Stimulated activated CD8-positive, alpha-beta memory T cell treated with anti-CD3 and anti-CD28 coated beads, Interleukin-4, amount 100 ng/mL, for 24 hours (primary cell): Measurements from ENCODE around the gene ERF.
A peak's percentile ranks its signal among the peaks of the same experiment; 100 is the strongest.

Experiments
- DNase-seq: peaks from one replicate; pipeline ENCODE4 v3.0.0-alpha.2; 2020; ENCODE audit warnings: low read depth

ERF gene

DNA sequence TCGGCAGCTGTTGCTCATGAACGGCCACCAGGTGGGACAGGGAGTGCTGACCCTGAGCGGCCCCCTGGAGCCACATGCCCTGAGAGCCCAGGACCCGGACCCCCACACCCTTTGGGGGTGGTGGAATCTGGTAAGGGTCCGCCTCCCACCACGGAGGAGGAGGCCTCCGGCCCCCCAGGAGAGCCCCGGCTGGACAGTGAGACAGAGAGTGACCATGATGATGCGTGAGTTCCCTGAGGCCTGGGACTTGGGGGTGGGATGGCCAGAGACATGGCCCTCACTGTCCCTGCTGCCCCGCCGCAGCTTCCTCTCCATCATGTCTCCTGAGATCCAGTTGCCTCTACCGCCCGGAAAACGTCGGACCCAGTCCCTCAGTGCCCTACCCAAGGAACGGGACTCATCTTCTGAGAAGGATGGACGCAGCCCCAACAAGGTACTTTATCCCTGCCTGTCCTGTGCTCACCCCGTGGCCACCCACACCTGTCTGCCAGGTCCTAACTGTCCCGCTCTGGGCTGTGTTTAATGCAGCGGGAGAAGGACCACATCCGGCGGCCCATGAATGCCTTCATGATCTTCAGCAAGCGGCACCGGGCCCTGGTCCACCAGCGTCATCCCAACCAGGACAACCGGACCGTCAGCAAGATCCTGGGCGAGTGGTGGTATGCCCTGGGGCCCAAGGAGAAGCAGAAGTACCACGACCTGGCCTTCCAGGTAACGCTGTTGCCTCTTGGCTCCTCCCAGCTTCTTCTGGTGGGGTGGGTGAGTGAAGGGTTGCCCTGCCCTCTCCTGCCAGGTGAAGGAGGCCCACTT lies 32.3 kb upstream of the ERF start:
- DNase-seq: no peak

- no peak for DNase-seq
Measured at GRCh38 chr19:42286349-42287016, 31.6 kb upstream of the ERF start.

GRCh38 chr19:42285988-42286348 lies 31.0 kb upstream of the ERF start:
- DNase-seq: no peak

GRCh38 chr19:42285541-42285941 lies 30.6 kb upstream of the ERF start:
- no peak for DNase-seq

DNA sequence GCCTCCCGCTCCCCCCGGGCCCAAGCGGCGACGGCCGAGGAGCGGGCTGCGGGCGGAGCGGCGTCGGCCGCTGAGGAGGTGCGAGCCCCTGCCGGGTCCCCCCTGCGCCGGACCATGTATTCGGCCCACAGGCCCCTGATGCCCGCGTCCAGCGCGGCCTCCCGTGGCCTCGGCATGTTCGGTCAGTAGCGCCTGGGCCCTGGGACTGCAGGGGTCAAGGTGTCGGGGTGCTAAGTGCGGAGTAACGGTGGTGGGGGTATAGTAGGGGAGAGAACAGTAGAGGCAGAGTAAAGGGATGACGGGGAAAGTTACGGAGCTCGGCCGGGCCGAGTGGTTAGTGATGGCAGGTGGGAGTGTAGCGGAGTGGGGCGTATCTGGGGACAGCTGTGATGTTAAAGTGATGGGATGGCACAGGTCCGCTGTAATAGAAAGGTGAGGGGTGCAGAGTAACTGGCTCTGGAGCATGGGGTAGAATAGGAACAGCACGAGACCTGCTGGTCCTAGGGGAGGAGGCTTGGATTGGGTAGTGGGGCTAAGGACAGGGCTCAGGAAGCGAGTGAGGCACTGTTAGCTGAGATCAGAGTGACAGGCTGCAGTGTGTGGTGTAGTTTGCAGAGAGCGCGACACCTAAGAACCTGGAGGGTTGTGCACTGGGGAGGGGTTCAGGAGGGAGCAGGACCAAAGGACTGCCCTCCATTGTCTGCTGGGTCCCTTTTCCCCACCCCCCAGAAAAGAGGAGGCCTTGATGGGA lies 29.8 kb upstream of the ERF start:
- no peak for DNase-seq

DNA sequence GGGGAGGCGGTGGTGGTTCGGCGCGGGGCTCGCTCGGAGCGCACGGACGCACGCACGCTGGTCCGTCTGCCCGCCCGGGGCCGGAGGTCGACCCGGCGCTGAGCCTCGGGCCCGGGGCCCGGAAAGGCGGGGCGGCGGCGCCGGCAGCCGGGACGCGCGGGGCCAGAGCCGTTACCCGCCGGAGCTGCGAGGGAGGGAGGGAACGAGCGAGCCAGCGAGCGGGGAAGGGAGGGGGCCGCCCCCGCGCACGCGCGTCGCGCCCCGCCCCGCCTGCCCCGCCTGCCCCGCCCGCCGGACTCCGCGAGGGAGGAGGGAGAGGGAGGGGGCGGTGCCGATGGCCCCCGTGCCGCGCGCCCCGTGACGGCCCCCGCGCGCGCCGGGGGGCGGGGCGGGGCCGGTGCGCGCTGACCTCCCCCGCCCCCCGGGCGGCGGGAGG lies 29.2 kb upstream of the ERF start:
- peak; percentile 57 for DNase-seq

DNA sequence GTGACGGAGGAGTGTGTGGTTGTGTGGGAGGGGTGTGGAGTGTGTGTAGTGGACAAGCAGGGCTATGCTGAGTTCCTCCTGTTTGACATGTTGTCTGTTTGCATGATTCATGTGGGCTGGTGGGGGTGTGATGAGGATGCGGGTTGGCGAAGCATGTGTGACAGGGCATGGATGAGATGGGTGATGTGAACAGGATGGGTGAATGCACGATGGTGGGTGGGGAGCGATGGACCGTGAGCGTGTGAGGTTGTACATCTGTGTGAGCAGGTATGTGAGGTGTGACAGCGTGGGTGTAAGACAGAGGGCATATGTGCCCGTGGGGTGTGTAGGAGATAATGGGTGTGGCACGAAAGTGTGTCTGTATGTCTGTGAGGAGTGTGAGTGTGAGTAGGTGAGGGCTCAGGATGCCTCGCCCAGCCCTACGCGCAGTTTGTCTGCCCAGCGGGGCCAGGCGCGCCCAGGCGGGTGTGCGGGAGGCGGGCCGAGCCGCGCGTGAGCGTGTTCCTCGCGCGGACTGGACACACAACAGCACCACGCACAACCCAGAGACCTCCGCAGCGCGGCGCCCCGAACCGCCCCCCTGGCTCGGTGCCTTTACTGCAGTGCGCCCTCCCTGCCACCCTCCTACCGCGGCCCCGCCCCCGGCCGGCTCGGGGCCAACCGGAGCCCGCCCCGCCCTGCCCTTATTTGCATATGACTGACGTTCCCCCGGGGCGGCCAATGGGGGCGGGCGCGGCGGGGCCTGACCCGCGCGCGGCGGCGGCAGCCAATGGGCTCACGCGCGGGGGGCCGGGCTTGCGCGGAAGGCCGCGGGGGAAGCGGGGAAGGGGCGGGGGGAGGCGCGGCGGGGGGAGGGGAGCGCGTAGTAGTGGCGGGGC lies 28.5 kb upstream of the ERF start:
- DNase-seq: peak; percentile 95

- DNase-seq: no peak
Measured at GRCh38 chr19:42282819-42283187, 27.9 kb upstream of the ERF start.

GRCh38 chr19:42281827-42282762 lies 27.2 kb upstream of the ERF start:
- no peak for DNase-seq

- DNase-seq: no peak
Measured at GRCh38 chr19:42281146-42281826, 26.4 kb upstream of the ERF start.

GRCh38 chr19:42280815-42281145 lies 25.9 kb upstream of the ERF start:
- DNase-seq: no peak

DNA sequence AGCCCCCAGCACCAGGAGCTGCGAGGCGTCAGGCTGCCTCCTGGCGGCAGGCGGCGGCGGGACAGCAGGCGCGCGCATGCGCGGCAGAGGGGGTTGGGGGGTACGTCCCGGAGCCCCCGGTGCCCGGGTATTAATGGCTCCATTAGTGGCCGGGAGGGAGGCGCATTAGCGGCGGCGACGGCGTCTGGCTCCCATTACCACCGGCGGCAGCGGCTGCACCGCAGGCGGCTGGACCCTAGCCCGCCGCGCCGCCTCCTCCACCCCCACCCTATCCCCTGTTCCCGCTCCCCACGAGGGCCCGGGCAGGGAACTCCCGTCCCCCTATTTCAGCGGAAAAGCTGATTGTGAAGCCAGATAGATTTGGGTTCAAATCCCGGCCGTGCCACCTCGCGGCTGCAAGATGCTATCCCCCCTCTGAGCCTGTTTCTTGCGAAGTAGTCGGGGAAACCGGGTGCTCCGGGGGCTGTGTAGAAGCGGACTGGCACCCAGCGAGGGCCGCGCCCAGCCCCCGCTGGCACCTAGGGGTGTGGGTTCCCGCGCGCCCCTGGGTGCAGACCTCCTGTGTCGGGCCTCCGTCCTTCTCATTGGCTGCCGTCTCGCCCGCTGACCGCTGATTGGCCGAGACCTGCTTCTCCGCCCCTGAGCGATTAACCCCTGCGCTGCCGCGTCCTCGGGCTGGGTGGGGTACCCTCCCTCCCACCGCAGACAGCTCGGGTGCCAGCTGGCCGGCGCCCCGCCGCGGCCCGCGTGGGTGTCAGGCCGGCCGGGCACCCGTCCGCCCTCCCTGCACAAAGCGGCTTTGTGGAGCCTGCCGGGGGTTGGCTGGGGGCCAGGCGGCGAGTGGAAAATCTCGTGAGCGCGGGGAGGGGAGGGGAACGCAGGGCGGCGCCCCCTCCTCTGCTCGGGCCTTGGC lies 25.2 kb upstream of the ERF start:
- peak; percentile 82 for DNase-seq

GRCh38 chr19:42279155-42279901 lies 24.4 kb upstream of the ERF start:
- DNase-seq: no peak

- no peak for DNase-seq
Measured at GRCh38 chr19:42278452-42279154, 23.7 kb upstream of the ERF start.

GRCh38 chr19:42277821-42278451 lies 23.0 kb upstream of the ERF start:
- DNase-seq: no peak

DNA sequence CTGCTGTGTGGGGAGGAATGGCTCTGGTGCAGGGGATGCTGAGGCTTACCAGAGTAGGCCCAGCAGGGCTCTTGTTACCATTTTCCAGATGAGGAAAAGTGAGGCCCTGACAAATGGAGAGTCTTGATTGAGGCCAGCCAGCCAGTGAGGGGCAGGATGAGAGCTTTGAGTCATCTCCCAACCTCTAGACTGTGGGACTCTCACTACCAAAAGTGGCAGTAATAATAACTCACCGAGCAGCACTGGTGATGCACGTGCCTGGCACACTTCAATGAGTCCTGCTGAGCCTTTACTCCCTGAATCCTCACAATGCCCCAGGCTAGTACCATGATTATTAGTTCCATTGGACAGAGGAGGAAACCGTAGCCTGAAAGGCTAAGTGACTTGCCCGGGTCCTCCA lies 21.9 kb upstream of the ERF start:
- DNase-seq: no peak

- no peak for DNase-seq
Measured at GRCh38 chr19:42276284-42276683, 21.4 kb upstream of the ERF start.

GRCh38 chr19:42275517-42275916 lies 20.6 kb upstream of the ERF start:
- no peak for DNase-seq
